Neural cell (in vitro differentiated cells): ENCODE measurements around the gene ADAMTS2.

Source experiments
- CTCF ChIP-seq: fragments of 450-650 bp; IDR thresholded peaks from 2 replicates; pipeline ENCODE4 v1.5.1; 2014; ENCODE audit warnings: antibody characterized with exemption, mild to moderate bottlenecking, moderate library complexity; ENCODE audit not compliant: poor library complexity, severe bottlenecking
- EP300 ChIP-seq: fragments of 450-650 bp; conservative IDR thresholded peaks from 2 replicates; pipeline ENCODE4 v1.6.1; 2014; ENCODE audit warnings: antibody characterized with exemption, mild to moderate bottlenecking, moderate library complexity; ENCODE audit not compliant: poor library complexity, severe bottlenecking
- EZH2 ChIP-seq: fragments of 200-600, 300-800 bp; shearing (Covaris generic), sonication (generic); IDR thresholded peaks from 2 replicates; pipeline ENCODE4 v1.6.1; 2014; ENCODE audit warnings: antibody characterized with exemption, low read length, borderline replicate concordance, mild to moderate bottlenecking; ENCODE audit not compliant: insufficient read depth, poor library complexity, severe bottlenecking
- POLR2AphosphoS5 ChIP-seq: IDR thresholded peaks from 2 replicates; pipeline ENCODE4 v1.6.1; 2012
- TAF1 ChIP-seq: IDR thresholded peaks from 2 replicates; pipeline ENCODE4 v1.6.1; 2012; ENCODE audit warnings: low read depth

DNA sequence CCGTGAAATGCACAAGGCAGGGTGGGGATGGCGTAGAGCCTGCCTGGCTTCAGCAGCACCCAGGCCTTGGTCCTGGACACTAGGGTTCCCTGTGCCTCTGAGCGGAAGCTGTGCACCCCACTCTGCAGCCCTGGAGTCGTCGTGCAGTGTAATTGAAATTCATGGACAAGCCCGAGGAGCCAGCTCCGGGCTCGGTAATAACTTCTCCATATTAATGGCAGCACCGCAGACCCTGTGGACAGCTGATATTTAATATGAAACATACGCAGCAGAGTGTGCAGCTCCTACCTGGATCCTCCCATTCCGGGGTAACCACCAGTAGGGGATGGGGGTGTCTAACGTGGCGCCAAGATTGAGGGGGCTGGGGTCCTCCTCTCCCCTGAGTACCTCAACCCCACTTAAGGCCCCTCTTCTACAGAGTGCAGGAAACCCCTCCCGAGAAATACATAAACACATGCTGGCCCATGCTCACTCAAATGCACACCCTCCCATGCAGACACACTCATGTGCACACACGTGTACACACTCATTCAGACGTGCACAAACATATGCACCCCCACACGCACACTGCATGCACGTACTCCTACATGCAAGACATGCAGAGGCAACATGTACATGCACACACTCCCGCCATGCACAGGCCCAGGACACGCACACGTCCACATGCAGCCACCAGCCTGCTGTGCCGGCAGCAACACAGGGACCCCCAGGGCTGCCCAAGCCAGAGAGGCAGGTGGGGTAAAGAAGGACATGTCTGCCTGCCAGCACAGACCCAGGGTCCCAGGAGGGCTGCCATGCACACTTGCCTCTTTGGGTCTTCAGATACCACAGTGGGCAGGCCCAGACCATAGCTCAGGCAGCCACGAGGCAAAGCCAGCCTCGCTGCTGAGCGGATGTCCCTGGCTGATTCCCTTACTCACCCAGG is 8.1 kb downstream of the ADAMTS2 start:
- TF ChIP-seq CTCF (no peak), EP300 (no peak), POLR2AphosphoS5 (no peak), EZH2 (no peak), TAF1 (no peak)
